ENCODE data around the gene HPRT1. TPM values are rescaled to one million over a fixed set of nuclear protein-coding genes. Genes with fewer than 3 reads are reported as not detected.

Gene HPRT1
- total RNA-seq, 6 experiments from 2014 or later, result 42.0 to 51.8 (median 49.6) TPM

GRCh38 chrX:134426281-134426680 lies 33.7 kb upstream of the HPRT1 start:
- Mint-ChIP-seq H3K9me3 (no peaks in the 10 kb centered on the region), H3K27me3 (ENCODE audit: insufficient read depth) (no peaks in the 10 kb centered on the region), H3K4me1 (ENCODE audit: low read depth) (no peaks in the 10 kb centered on the region), H3K27ac (no peak overlapping the region), H3K4me3 (no peak overlapping the region), H3K36me3 (ENCODE audit: low read depth) (no peaks in the 10 kb centered on the region; the same call in 1 of the 2 replicates)
- no peak for TF ChIP-seq CTCF (IDR thresholded peaks at IDR 0.05)
- DNase-seq, result no peak

DNA sequence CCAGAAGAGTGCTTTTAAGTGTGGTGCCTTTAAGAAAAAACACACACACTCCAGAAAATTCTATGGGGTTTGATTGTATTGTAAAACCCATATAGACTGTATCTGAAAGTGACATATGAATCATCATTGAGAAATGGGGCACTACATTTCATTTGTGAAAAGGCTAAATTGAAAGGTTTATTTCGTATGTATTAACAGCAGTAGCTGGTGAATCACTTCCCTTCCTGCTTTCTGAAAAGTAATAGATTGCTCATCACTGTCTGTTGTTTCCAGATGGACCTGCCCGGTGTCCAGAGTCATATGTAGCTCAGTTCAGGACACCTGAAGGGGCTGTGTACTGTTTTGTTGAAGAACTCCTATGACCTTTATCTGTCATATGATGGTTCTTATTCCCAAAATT lies 28.1 kb upstream of the HPRT1 start:
- Mint-ChIP-seq H3K27ac (peak overlapping the region; percentile 29; the same call in 1 of the 2 replicates), H3K27me3 (ENCODE audit: insufficient read depth) (no peaks in the 10 kb centered on the region), H3K9me3 (no peaks in the 10 kb centered on the region), H3K4me1 (ENCODE audit: low read depth) (peaks cover 6% of the 10 kb centered on the region), H3K4me3 (no peak overlapping the region), H3K36me3 (ENCODE audit: low read depth) (peaks cover 4% of the 10 kb centered on the region; the same call in 1 of the 2 replicates)
- no peak for TF ChIP-seq CTCF (IDR thresholded peaks at IDR 0.05)
- peak; percentile 60 for DNase-seq

GRCh38 chrX:134435894-134436293 lies 24.1 kb upstream of the HPRT1 start:
- Mint-ChIP-seq H3K9me3 (no peaks in the 10 kb centered on the region), H3K36me3 (ENCODE audit: low read depth) (peaks cover 4% of the 10 kb centered on the region; the same call in 1 of the 2 replicates), H3K4me3 (no peak overlapping the region), H3K27ac (no peak overlapping the region), H3K4me1 (ENCODE audit: low read depth) (peaks cover 6% of the 10 kb centered on the region), H3K27me3 (ENCODE audit: insufficient read depth) (no peaks in the 10 kb centered on the region)
- no peak for DNase-seq
- TF ChIP-seq CTCF (IDR thresholded peaks at IDR 0.05), result no peak

- Mint-ChIP-seq H3K27me3 (ENCODE audit: insufficient read depth) (no peaks in the 10 kb centered on the region), H3K4me3 (no peak overlapping the region), H3K9me3 (no peaks in the 10 kb centered on the region), H3K36me3 (ENCODE audit: low read depth) (no peaks in the 10 kb centered on the region), H3K27ac (no peak overlapping the region), H3K4me1 (ENCODE audit: low read depth) (no peaks in the 10 kb centered on the region)
- TF ChIP-seq CTCF (IDR thresholded peaks at IDR 0.05), result no peak
- no peak for DNase-seq
These were observed 16.9 kb upstream of the HPRT1 start for GRCh38 chrX:134443020-134443419.

- no peak for TF ChIP-seq CTCF (IDR thresholded peaks at IDR 0.05)
- no peak overlapping the region for H3K4me3 Mint-ChIP-seq
- DNase-seq, result no peak
- no peaks in the 10 kb centered on the region for H3K4me1 Mint-ChIP-seq (ENCODE audit: low read depth)
- no peak overlapping the region for H3K27ac Mint-ChIP-seq
- no peaks in the 10 kb centered on the region for H3K9me3 Mint-ChIP-seq
- no peaks in the 10 kb centered on the region for H3K27me3 Mint-ChIP-seq (ENCODE audit: insufficient read depth)
- no peaks in the 10 kb centered on the region for H3K36me3 Mint-ChIP-seq (ENCODE audit: low read depth)
These were observed 16.5 kb upstream of the HPRT1 start for GRCh38 chrX:134443461-134443860.

DNA sequence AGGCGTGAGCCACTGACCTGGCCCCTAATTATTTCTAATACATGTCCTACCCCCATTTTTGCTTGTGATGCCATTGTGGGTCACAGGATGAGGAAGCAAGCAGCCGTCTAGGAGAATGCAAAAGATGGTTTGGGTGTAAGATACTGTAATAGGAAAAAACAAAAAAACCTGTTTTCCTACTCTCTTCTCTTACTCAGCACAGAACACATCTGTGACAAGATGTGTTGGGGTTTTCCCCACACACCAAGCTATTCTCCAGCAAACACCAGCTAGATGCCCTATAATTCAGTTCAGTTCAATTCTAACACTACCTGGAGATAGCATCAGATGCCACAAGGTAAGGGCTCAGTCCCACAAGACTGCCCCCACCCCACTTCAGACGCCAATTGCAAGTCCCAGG lies 15.3 kb upstream of the HPRT1 start:
- DNase-seq, result no peak
- Mint-ChIP-seq H3K9me3 (no peaks in the 10 kb centered on the region), H3K27me3 (ENCODE audit: insufficient read depth) (no peaks in the 10 kb centered on the region), H3K4me3 (no peak overlapping the region), H3K36me3 (ENCODE audit: low read depth) (no peaks in the 10 kb centered on the region), H3K4me1 (ENCODE audit: low read depth) (no peaks in the 10 kb centered on the region), H3K27ac (no peak overlapping the region)
- TF ChIP-seq CTCF (IDR thresholded peaks at IDR 0.05), result no peak
